ENCODE results near the gene CROCC. TPM values are rescaled to one million over a fixed set of nuclear protein-coding genes. Genes with fewer than 3 reads are reported as not detected.
"Not testable (repeated sequence)": the region's sequence is repeated elsewhere in the genome, so short reads cannot be mapped to it uniquely, and the experiment has no call there.

Gene CROCC
- polyA plus RNA-seq, 1 donor from 2014 or later: 3.9 TPM

GRCh38 chr1:16957731-16958130 lies 36.0 kb downstream of the CROCC start:
- Mint-ChIP-seq H3K36me3 (no peaks in the 10 kb centered on the region), H3K27me3 (no peaks in the 10 kb centered on the region), H3K9me3 (no peaks in the 10 kb centered on the region), H3K27ac (no peak overlapping the region), H3K4me3 (no peak overlapping the region), H3K4me1 (peaks cover 5 to 15% (median 6%) of the 10 kb centered on the region in 3 donors)

DNA sequence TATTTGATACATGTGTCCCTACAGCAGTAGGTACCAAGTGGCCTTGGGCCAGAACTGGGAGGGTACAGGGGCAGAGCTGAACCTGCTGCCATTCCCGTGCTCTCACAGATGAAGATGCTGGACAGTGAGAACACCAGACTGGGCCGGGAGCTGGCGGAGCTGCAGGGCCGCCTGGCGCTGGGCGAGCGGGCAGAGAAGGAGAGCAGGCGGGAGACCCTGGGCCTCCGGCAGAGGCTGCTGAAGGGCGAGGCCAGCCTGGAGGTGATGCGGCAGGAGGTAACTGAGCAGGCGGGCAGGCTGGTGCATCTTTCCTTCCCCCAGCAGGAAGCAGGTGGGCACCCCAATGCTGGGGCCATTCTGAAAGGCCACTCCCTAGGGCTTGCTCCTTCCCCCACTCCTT lies 36.7 kb downstream of the CROCC start:
- Mint-ChIP-seq H3K27me3 (no peaks in the 10 kb centered on the region), H3K27ac (no peak overlapping the region), H3K36me3 (no peaks in the 10 kb centered on the region), H3K4me1 (peaks cover 5 to 15% (median 6%) of the 10 kb centered on the region in 3 donors), H3K4me3 (peak overlapping the region in 1 of 4 donors; percentile 12), H3K9me3 (no peaks in the 10 kb centered on the region)

- no peaks in the 10 kb centered on the region for H3K27me3 Mint-ChIP-seq
- H3K4me1 Mint-ChIP-seq: peaks cover 5 to 15% (median 6%) of the 10 kb centered on the region in 3 donors
- peaks cover 2% of the 10 kb centered on the region for H3K36me3 Mint-ChIP-seq
- peak overlapping the region; percentile 84 to 95 (median 92) for H3K4me3 Mint-ChIP-seq
- H3K9me3 Mint-ChIP-seq: no peaks in the 10 kb centered on the region
- peak overlapping the region in 2 of 3 donors; percentile 86 to 87 for H3K27ac Mint-ChIP-seq
These were observed 39.0 kb downstream of the CROCC start for GRCh38 chr1:16960560-16961296.

DNA sequence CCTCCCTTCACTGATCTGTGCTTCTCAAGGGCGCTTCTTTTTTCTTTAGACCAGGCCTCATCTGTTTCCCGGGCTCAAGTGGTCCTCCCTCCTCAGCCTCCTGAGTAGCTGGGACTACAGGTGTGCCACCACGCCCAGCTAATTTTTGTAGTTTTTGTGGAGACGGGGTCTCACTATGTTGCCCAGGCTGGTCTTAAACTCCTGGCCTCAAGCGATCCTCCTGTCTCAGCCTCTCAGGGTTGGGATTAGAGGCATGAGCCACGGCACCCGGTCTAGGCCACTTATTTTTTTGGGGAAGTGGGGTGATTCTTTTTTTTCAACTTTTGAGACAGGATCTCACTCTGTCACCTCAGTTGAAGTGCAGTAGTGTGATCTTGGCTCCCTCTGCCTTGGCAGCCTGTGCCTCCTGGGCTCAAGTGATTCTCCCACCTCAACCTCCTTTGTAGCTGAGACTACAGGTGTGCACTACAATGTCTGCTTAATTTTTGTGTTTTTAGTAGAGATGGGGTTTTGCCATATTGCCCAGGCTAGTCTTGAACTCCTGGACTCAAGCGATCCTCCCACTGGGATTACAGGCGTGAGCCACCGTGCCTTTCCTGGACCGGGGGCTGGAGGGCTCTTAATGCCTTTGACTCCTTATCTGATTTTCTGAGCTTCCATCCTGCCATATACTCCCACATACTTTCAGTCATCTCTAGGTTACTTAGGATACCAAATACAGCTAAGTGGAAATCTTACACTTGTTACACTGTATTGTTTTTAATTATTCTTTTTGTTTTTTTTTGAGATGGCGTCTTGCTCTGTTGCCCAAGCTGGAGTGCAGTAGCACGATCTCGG lies 39.8 kb downstream of the CROCC start:
- H3K36me3 Mint-ChIP-seq: peaks cover 2% of the 10 kb centered on the region
- H3K4me3 Mint-ChIP-seq: peak overlapping the region; percentile 74 to 92 (median 83)
- H3K27ac Mint-ChIP-seq: peak overlapping the region in 1 of 3 donors; percentile 86
- no peaks in the 10 kb centered on the region for H3K9me3 Mint-ChIP-seq
- no peaks in the 10 kb centered on the region for H3K27me3 Mint-ChIP-seq
- H3K4me1 Mint-ChIP-seq: peaks cover 5 to 15% (median 6%) of the 10 kb centered on the region in 3 donors

DNA sequence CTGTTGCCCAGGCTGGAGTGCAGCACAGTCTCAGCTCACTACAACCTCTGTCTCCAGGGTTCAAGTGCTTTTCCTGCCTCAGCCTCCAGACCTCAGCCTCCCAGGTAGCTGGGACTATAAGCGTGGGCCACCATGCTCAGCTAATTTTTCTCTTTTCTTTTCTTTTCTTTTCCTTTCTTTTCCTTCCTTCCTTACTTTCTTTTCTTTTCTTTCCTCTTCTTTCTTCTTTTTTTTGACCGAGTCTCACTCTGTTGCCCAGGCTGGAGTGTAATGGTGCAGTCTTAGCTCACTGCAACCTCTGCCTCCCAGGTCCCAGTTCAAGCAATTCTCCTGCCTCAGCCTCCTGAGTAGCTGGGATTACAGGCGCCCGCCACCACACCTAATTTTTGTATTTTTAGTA lies 42.4 kb downstream of the CROCC start:
- H3K36me3 Mint-ChIP-seq, H3K4me3 Mint-ChIP-seq, H3K27me3 Mint-ChIP-seq, H3K27ac Mint-ChIP-seq, H3K9me3 Mint-ChIP-seq: not testable (repeated sequence)
- peaks cover 5 to 15% (median 6%) of the 10 kb centered on the region in 3 donors for H3K4me1 Mint-ChIP-seq

DNA sequence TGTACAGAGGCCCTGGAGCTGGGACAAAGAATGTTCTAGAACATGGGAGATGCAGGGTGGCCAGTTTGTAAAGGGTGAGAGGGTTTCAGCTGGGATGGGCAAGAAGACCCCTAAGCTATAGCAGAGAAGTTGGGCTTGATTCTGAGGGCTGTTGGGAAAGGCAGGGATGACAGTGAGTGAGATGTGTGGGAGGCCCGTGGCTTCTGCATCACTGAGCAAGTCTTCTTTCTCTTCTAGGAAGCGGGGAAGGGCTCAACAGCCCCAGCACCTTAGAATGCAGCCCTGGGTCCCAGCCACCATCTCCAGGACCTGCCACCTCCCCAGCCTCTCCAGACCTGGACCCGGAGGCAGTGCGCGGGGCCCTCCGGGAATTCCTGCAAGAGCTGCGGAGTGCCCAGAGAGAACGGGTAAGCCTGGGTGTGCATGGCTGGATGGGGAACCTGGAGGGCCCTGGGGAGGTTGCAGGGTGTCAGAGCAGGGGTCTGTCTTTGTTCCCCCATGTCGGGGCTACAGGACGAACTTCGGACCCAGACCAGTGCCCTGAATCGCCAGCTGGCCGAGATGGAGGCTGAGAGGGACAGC lies 43.8 kb downstream of the CROCC start:
- Mint-ChIP-seq H3K4me3 (no peak overlapping the region), H3K27me3 (no peaks in the 10 kb centered on the region), H3K36me3 (peaks cover 7% of the 10 kb centered on the region), H3K27ac (no peak overlapping the region), H3K4me1 (peaks cover under 1 to 7% (median 1%) of the 10 kb centered on the region in 3 donors), H3K9me3 (no peaks in the 10 kb centered on the region)

GRCh38 chr1:16966282-16966681 lies 44.6 kb downstream of the CROCC start:
- peaks cover 0 to 6% (median 0%) of the 10 kb centered on the region in 3 donors for H3K4me1 Mint-ChIP-seq
- H3K36me3 Mint-ChIP-seq: peaks cover 7% of the 10 kb centered on the region
- no peak overlapping the region for H3K27ac Mint-ChIP-seq
- no peaks in the 10 kb centered on the region for H3K9me3 Mint-ChIP-seq
- no peaks in the 10 kb centered on the region for H3K27me3 Mint-ChIP-seq
- no peak overlapping the region for H3K4me3 Mint-ChIP-seq

DNA sequence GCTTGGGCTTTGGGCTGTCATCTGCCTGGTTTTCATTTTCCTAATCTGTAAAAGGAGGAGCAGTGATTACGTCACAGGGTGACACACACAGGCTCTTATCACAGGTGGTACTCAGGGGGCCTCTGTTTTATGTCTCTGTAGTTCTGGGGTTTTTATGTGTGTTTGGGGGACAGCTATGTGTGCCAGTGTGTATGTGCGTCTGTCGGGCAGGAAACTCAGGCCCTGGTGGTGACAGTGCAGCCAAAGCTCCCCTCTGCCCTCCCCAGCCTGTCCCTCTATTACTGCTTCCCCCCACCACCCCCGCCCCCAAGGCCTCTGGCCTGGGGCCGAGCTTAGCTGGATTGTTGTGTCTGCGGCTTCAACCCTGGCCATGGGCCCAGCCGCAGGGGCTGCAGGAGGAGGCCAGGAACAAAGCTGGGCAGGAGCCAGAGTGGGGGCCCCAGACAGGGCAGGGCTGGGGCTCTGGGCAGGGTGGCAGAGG lies 45.4 kb downstream of the CROCC start:
- no peaks in the 10 kb centered on the region for H3K4me1 Mint-ChIP-seq
- H3K36me3 Mint-ChIP-seq: peaks cover 7% of the 10 kb centered on the region
- no peaks in the 10 kb centered on the region for H3K9me3 Mint-ChIP-seq
- H3K27me3 Mint-ChIP-seq: no peaks in the 10 kb centered on the region
- H3K27ac Mint-ChIP-seq: no peak overlapping the region
- H3K4me3 Mint-ChIP-seq: peak overlapping the region in 1 of 4 donors; percentile 8

DNA sequence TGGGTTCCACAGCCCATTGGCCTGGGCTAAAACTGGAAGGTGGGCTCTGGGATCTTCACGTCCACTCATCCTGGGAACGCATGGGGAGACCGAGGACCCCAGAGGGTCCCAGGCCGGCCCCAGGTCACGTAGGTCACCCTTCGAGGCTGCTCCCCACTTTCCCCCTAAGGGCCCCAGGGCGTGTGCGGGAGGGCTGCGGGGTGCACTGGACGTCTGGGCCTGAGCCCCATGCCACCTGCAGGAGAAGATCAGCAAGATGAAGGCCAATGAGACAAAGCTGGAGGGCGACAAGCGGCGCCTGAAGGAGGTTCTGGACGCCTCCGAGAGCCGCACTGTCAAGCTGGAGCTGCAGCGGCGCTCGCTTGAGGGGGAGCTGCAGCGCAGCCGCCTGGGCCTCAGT lies 46.2 kb downstream of the CROCC start:
- H3K9me3 Mint-ChIP-seq: no peaks in the 10 kb centered on the region
- H3K27me3 Mint-ChIP-seq: no peaks in the 10 kb centered on the region
- no peaks in the 10 kb centered on the region for H3K4me1 Mint-ChIP-seq
- H3K4me3 Mint-ChIP-seq: no peak overlapping the region
- H3K27ac Mint-ChIP-seq: no peak overlapping the region
- H3K36me3 Mint-ChIP-seq: peaks cover 7% of the 10 kb centered on the region

GRCh38 chr1:16968372-16968771 lies 46.6 kb downstream of the CROCC start:
- H3K9me3 Mint-ChIP-seq: no peaks in the 10 kb centered on the region
- no peaks in the 10 kb centered on the region for H3K27me3 Mint-ChIP-seq
- H3K36me3 Mint-ChIP-seq: peaks cover 7% of the 10 kb centered on the region
- no peaks in the 10 kb centered on the region for H3K4me1 Mint-ChIP-seq
- no peak overlapping the region for H3K4me3 Mint-ChIP-seq
- H3K27ac Mint-ChIP-seq: no peak overlapping the region

- Mint-ChIP-seq H3K27me3 (no peaks in the 10 kb centered on the region), H3K36me3 (peaks cover 7% of the 10 kb centered on the region), H3K27ac (no peak overlapping the region)
These were observed 47.4 kb downstream of the CROCC start for GRCh38 chr1:16969057-16969611.

GRCh38 chr1:16969651-16970050 lies 47.9 kb downstream of the CROCC start:
- Mint-ChIP-seq H3K4me1 (no peaks in the 10 kb centered on the region), H3K27me3 (no peaks in the 10 kb centered on the region), H3K4me3 (no peak overlapping the region), H3K36me3 (peaks cover 7% of the 10 kb centered on the region), H3K27ac (no peak overlapping the region), H3K9me3 (no peaks in the 10 kb centered on the region)

More at GRCh38 chr1:16969057-16969611, 47.4 kb downstream of the CROCC start:
- no peaks in the 10 kb centered on the region for H3K9me3 Mint-ChIP-seq
- no peaks in the 10 kb centered on the region for H3K4me1 Mint-ChIP-seq
- peak overlapping the region in 1 of 4 donors; percentile 73 for H3K4me3 Mint-ChIP-seq

GRCh38 chr1:16970132-16970910 lies 48.6 kb downstream of the CROCC start:
- no peak overlapping the region for H3K4me3 Mint-ChIP-seq
- H3K4me1 Mint-ChIP-seq: no peaks in the 10 kb centered on the region
- H3K27me3 Mint-ChIP-seq: no peaks in the 10 kb centered on the region
- H3K27ac Mint-ChIP-seq: no peak overlapping the region
- H3K9me3 Mint-ChIP-seq: no peaks in the 10 kb centered on the region
- H3K36me3 Mint-ChIP-seq: peaks cover 6% of the 10 kb centered on the region

Measured in IgD-negative memory B cell (primary cell).